SK-N-SH (cell line): ENCODE data around the gene TVP23C. TPM values are rescaled to one million over a fixed set of nuclear protein-coding genes. Genes with fewer than 3 reads are reported as not detected.

Experiments used
- CTCF ChIA-PET: fragments of 300-600, 350-600 bp; formaldehyde crosslinking; extraction: SDS; loops from one replicate; lab custom pipeline; 2021; lab: Yijun Ruan, JAX
- POLR2A ChIA-PET: fragments of 350-600 bp; sonication (Branson Sonifier 250); formaldehyde crosslinking; extraction: SDS; loops from one replicate; lab custom pipeline; 2020; ENCODE audit warnings: antibody characterized with exemption, inconsistent platforms; lab: Yijun Ruan, JAX
- DNase-seq: peaks from one replicate; pipeline ENCODE4 v3.0.0; 2012
- H2AFZ ChIP-seq: fragments of 200-600 bp; sonication (generic); 2 replicates; pipeline ENCODE4 v1.8.1; 2016; ENCODE audit warnings: antibody characterized with exemption, mild to moderate bottlenecking, low read depth
- H3F3A ChIP-seq: fragments of 200-600 bp; sonication (generic); replicated peaks from 2 replicates; pipeline ENCODE3; 2016; ENCODE audit warnings: antibody characterized with exemption, mild to moderate bottlenecking; ENCODE audit not compliant: insufficient read depth
- H3K27ac ChIP-seq, 2 experiments: fragments of 200-500 bp in 1 of 2; fragments of 200-600 bp in 1 of 2; sonication (Bioruptor generic) in 1 of 2; sonication (generic), shearing (Covaris generic) in 1 of 2; 2 replicates each; pipeline versions ENCODE4 v1.5.1 to v1.6.1; 2014 to 2016; ENCODE audit warnings: low read depth in 2 of 2, inconsistent platforms in 1 of 2, low read length in 1 of 2, mild to moderate bottlenecking in 1 of 2, mixed read lengths in 1 of 2
- H3K27me3 ChIP-seq: fragments of 200-600 bp; sonication (generic), shearing (Covaris generic); 2 replicates; pipeline ENCODE4 v1.6.1; 2016; ENCODE audit warnings: mixed run types; ENCODE audit not compliant: insufficient read depth
- H3K36me3 ChIP-seq, 2 experiments: fragments of 200-500 bp in 1 of 2; fragments of 200-600 bp in 1 of 2; sonication (Bioruptor generic) in 1 of 2; sonication (generic) in 1 of 2; replicated peaks in 1 of 2; 2 replicates each; pipeline versions ENCODE3 to v1.5.1; 2014 to 2016; ENCODE audit warnings: low read length in 1 of 2, mild to moderate bottlenecking in 1 of 2; ENCODE audit not compliant: insufficient read depth in 2 of 2, control insufficient read depth in 1 of 2
- H3K4me1 ChIP-seq, 2 experiments: fragments of 200-500 bp in 1 of 2; fragments of 200-600 bp in 1 of 2; sonication (Bioruptor generic) in 1 of 2; sonication (generic), shearing (Covaris generic) in 1 of 2; 2 replicates each; pipeline versions ENCODE4 v1.5.1 to v1.6.1; 2014 to 2016; ENCODE audit warnings: low read depth in 1 of 2, low read length in 1 of 2, mixed run types in 1 of 2; ENCODE audit not compliant: insufficient read depth in 2 of 2, control insufficient read depth in 1 of 2
- H3K4me2 ChIP-seq: fragments of 200-600 bp; sonication (generic), shearing (Covaris generic); 2 replicates; pipeline ENCODE4 v1.6.1; 2017; ENCODE audit warnings: mixed run types
- H3K4me3 ChIP-seq, 2 experiments: fragments of 200-500 bp in 1 of 2; fragments of 200-600 bp in 1 of 2; sonication (Bioruptor generic) in 1 of 2; sonication (generic), shearing (Covaris generic) in 1 of 2; 2 replicates each; pipeline versions ENCODE4 v1.5.1 to v1.8.1; 2014 to 2016; ENCODE audit warnings: low read depth in 2 of 2, inconsistent platforms in 1 of 2, low read length in 1 of 2, mild to moderate bottlenecking in 1 of 2, mixed read lengths in 1 of 2, moderate library complexity in 1 of 2
- H3K79me2 ChIP-seq: fragments of 200-600 bp; sonication (generic); 2 replicates; pipeline ENCODE4 v1.8.1; 2017; ENCODE audit warnings: mild to moderate bottlenecking; ENCODE audit not compliant: insufficient read depth
- H3K9ac ChIP-seq: fragments of 200-600 bp; sonication (generic); 2 replicates; pipeline ENCODE4 v1.6.1; 2017; ENCODE audit warnings: mixed run types
- H3K9me2 ChIP-seq: fragments of 200-600 bp; sonication (generic); 2 replicates; pipeline ENCODE4 v1.6.1; 2017; ENCODE audit warnings: mixed run types
- H3K9me3 ChIP-seq: fragments of 200-600 bp; sonication (generic); 2 replicates; pipeline ENCODE4 v1.6.1; 2017; ENCODE audit warnings: mixed run types, mild to moderate bottlenecking, moderate library complexity
- H4K20me1 ChIP-seq: fragments of 200-600 bp; sonication (generic); 2 replicates; pipeline ENCODE4 v1.6.1; 2017; ENCODE audit warnings: mild to moderate bottlenecking, mixed run types; ENCODE audit not compliant: insufficient read depth
- CHD2 ChIP-seq: fragments of 150-350 bp; IDR thresholded peaks from 2 replicates; pipeline ENCODE4 v1.6.1; 2018; ENCODE audit warnings: low read length; ENCODE audit not compliant: partially characterized antibody
- CTCF ChIP-seq: fragments of 200-600 bp; sonication (generic); IDR thresholded peaks from 2 replicates; pipeline ENCODE4 v1.6.1; 2017; ENCODE audit warnings: antibody characterized with exemption, mild to moderate bottlenecking, moderate library complexity
- EP300 ChIP-seq, 2 experiments: IDR thresholded peaks; 2 replicates each; pipeline versions ENCODE4 v1.4.0 to v1.6.1; 2012; ENCODE audit warnings: borderline replicate concordance in 1 of 2, low read depth in 1 of 2, low read length in 1 of 2
- FOXJ3 ChIP-seq: sonication (generic); formaldehyde crosslinking; IDR thresholded peaks from 2 replicates; pipeline ENCODE4 v1.5.1; 2020; ENCODE audit warnings: mild to moderate bottlenecking, missing genetic modification reagents
- FOXM1 ChIP-seq: IDR thresholded peaks from 2 replicates; pipeline ENCODE4 v1.4.0; 2012; ENCODE audit warnings: low read depth, mild to moderate bottlenecking
- GABPA ChIP-seq: IDR thresholded peaks from 2 replicates; pipeline ENCODE4 v1.4.0; 2012; ENCODE audit warnings: low read depth, mild to moderate bottlenecking
- IRF3 ChIP-seq: fragments of 150-350 bp; IDR thresholded peaks from 2 replicates; pipeline ENCODE4 v1.6.1; 2016; ENCODE audit warnings: mild to moderate bottlenecking, low read depth, low read length
- NRF1 ChIP-seq: IDR thresholded peaks from 2 replicates; pipeline ENCODE4 v1.6.1; 2012; ENCODE audit warnings: low read depth, mild to moderate bottlenecking, low read length
- POLR2AphosphoS5 ChIP-seq: IDR thresholded peaks from 2 replicates; pipeline ENCODE4 v1.6.1; 2012; ENCODE audit warnings: low read depth, low read length
- REST ChIP-seq: IDR thresholded peaks from 2 replicates; pipeline ENCODE4 v1.6.1; 2012; ENCODE audit warnings: mild to moderate bottlenecking, low read depth, low read length, moderate library complexity
- TCF12 ChIP-seq: IDR thresholded peaks from 2 replicates; pipeline ENCODE4 v1.4.0; 2012
- USF1 ChIP-seq: IDR thresholded peaks from 2 replicates; pipeline ENCODE4 v1.4.0; 2012; ENCODE audit warnings: low read depth, borderline replicate concordance
- ZBTB33 ChIP-seq: IDR thresholded peaks from 2 replicates; pipeline ENCODE4 v1.4.0; 2012; ENCODE audit warnings: low read depth, borderline replicate concordance
- WGBS: methylation state at CpG from one replicate; pipeline ENCODE4 v1.1.6; 2017; ENCODE audit warnings: low lambda C conversion rate; 5-methylcytosine and 5-hydroxymethylcytosine counted together
- polyA plus RNA-seq, 3 experiments: library from polyadenylated mRNA; depleted of rRNA; stranded (reverse); fragments of >200 nt; gene quantifications; 2 replicates each; pipeline ENCODE4 v1.2.3, GENCODE V29; 2012

The TVP23C gene
- polyA plus RNA-seq, 1 of the 3 experiments (the other 2 are of a cell fraction), result 4.7 TPM

- TF ChIP-seq REST (no peak), FOXM1 (no peak)
Observed at GRCh38 chr17:15472891-15473290, 90.4 kb downstream of the TVP23C start (continued).

- H3K4me3 ChIP-seq, result no peak overlapping the region
- ChIA-PET POLR2A (no interaction called here), CTCF (interaction anchor here (0.7 to 1.3 kb wide), 2 partner anchors 32 to 60 kb away, joined by 3 to 4 read pairs; no protein-coding TSS in a partner anchor)
- H3K9me2 ChIP-seq, result no peaks in the 10 kb centered on the region
- H2AFZ ChIP-seq, result no peak overlapping the region
- no peaks in the 10 kb centered on the region for H3F3A ChIP-seq
- peaks cover 11 to 26% of the 10 kb centered on the region in 2 experiments; a peak in 1 of 4 replicates for H3K4me1 ChIP-seq
- H3K4me2 ChIP-seq, result no peak overlapping the region
- WGBS, result 57% methylated on average over 7 of the region's 7 CpGs
- H3K9me3 ChIP-seq, result no peaks in the 10 kb centered on the region
- no peak overlapping the region for H3K9ac ChIP-seq
- H4K20me1 ChIP-seq, result no peaks in the 10 kb centered on the region
- no peaks in the 10 kb centered on the region for H3K27me3 ChIP-seq
- no peaks in the 10 kb centered on the region for H3K36me3 ChIP-seq
- no peak overlapping the region for H3K27ac ChIP-seq
- no peaks in the 10 kb centered on the region for H3K79me2 ChIP-seq
- TF ChIP-seq ZBTB33 (no peak), GABPA (no peak), EP300 (IDR thresholded peaks at IDR 0.05; ENCODE audit: borderline replicate concordance in 1 of 2, low read depth in 1 of 2, low read length in 1 of 2) (no peak), FOXJ3 (CRISPR knock-in tag) (no peak), CTCF (no peak), CHD2 (no peak), TCF12 (no peak), FOXM1 (no peak), NRF1 (no peak), USF1 (no peak), POLR2AphosphoS5 (no peak), IRF3 (no peak), REST (no peak)
- no peak for DNase-seq
Observed at GRCh38 chr17:15470536-15470935, 92.7 kb downstream of the TVP23C start.
